Gastrocnemius medialis (tissue), 4 donors: Measurements from ENCODE around the gene PTAFR. TPM values are rescaled to one million over a fixed set of nuclear protein-coding genes. Genes with fewer than 3 reads are reported as not detected.
"Not testable (repeated sequence)": the region's sequence is repeated elsewhere in the genome, so short reads cannot be mapped to it uniquely, and the experiment has no call there.

Experiments used
- ATAC-seq, 2 donors: fragments of 150-250 bp; one replicate each; pipeline ENCODE4 v1.9.1; 2016
- DNase-seq, 2 donors: peaks; one replicate each; pipeline ENCODE4 v3.0.0-alpha.2; 2019
- H3K27ac ChIP-seq, 4 donors: fragments of 200-600 bp; sonication (generic); 1 replicate in 1 of 4; 2 replicates in 3 of 4; pipeline ENCODE4 v1.5.1; 2016 to 2018; ENCODE audit warnings: mild to moderate bottlenecking in 2 of 4, moderate library complexity in 1 of 4
- H3K27me3 ChIP-seq, 3 donors: fragments of 200-600 bp; sonication (generic) in 2 of 3; 1 replicate in 1 of 3; 2 replicates in 2 of 3; pipeline versions ENCODE4 v1.5.1 to v1.6.0; 2016 to 2019; ENCODE audit warnings: mild to moderate bottlenecking in 1 of 3, moderate library complexity in 1 of 3
- H3K36me3 ChIP-seq, 2 donors: fragments of 200-600 bp; sonication (generic) in 1 of 2; one replicate each; pipeline ENCODE4 v1.5.1; 2017 to 2018
- H3K4me1 ChIP-seq, 2 donors: fragments of 200-600 bp; sonication (generic) in 1 of 2; one replicate each; pipeline ENCODE4 v1.5.1; 2016 to 2017; ENCODE audit warnings: mild to moderate bottlenecking in 2 of 2
- H3K4me3 ChIP-seq, 4 donors: fragments of 200-600 bp; sonication (generic) in 3 of 4; 1 replicate in 1 of 4; 2 replicates in 3 of 4; pipeline ENCODE4 v1.5.1; 2016 to 2019; ENCODE audit warnings: mild to moderate bottlenecking in 2 of 4
- H3K9me3 ChIP-seq, 3 donors: fragments of 200-600 bp; sonication (generic) in 2 of 3; 1 replicate in 1 of 3; 2 replicates in 2 of 3; pipeline ENCODE4 v1.5.1; 2016 to 2019
- CTCF ChIP-seq, 5 experiments: fragments of 450-650 bp in 3 of 5; fragments of 200-600 bp in 2 of 5; sonication (generic) in 2 of 5; IDR thresholded peaks in 4 of 5; conservative IDR thresholded peaks in 1 of 5; 1 replicate in 4 of 5; 2 replicates in 1 of 5; pipeline ENCODE4 v1.5.1; 2016 to 2019; ENCODE audit warnings: antibody characterized with exemption in 5 of 5, mild to moderate bottlenecking in 3 of 5, moderate library complexity in 3 of 5
- POLR2A ChIP-seq, 2 donors: fragments of 450-650 bp; IDR thresholded peaks; one replicate each; pipeline ENCODE4 v1.6.1; 2017; ENCODE audit warnings: antibody characterized with exemption in 2 of 2, mild to moderate bottlenecking in 2 of 2, moderate library complexity in 2 of 2
- in situ Hi-C, 4 donors: fragments of 200-750 bp; cut with MboI; loops; one replicate each; pipeline versions ENCODE4 v1.15.0 to v1.8.0; 2017; ENCODE audit warnings: low sequenced_read_pairs in 4 of 4
- intact Hi-C: fragments of 100-400 bp; cut with DNase I; formaldehyde crosslinking; loops from one replicate; pipeline ENCODE4 v1.15.1; 2023; ENCODE audit warnings: low total_unique reads
- total RNA-seq, 4 donors: library from RNA; depleted of rRNA; stranded (reverse); fragments of >200 nt; gene quantifications; one replicate each; pipeline versions ENCODE4 v1.1.0 to v1.2.3, GENCODE V29; 2016

The PTAFR gene
- total RNA-seq, 4 donors from 2014 or later = 0.76 to 1.5 (median 0.97) TPM

- in situ Hi-C loops = no loop called here
Measured at GRCh38 chr1:28141685-28142084, 34.8 kb downstream of the PTAFR start.

GRCh38 chr1:28139866-28140265 lies 36.6 kb downstream of the PTAFR start:
- H3K27ac ChIP-seq, H3K27me3 ChIP-seq, in situ Hi-C loops, intact Hi-C loops, H3K4me3 ChIP-seq, ATAC-seq, H3K4me1 ChIP-seq, H3K9me3 ChIP-seq, DNase-seq, H3K36me3 ChIP-seq: not testable (repeated sequence)

More at GRCh38 chr1:28141685-28142084, 34.8 kb downstream of the PTAFR start:
- Histone ChIP-seq H3K9me3 (no peaks in the 10 kb centered on the region), H3K27me3 (no peaks in the 10 kb centered on the region), H3K4me3 (no peak overlapping the region), H3K4me1 (no peaks in the 10 kb centered on the region), H3K27ac (no peak overlapping the region), H3K36me3 (no peaks in the 10 kb centered on the region)
- intact Hi-C loops = no loop called here
- TF ChIP-seq POLR2A (IDR thresholded peaks at IDR 0.05) (no peak), CTCF (IDR thresholded peaks at IDR 0.05 in 4 of 5, conservative IDR thresholded peaks at IDR 0.05 in 1 of 5) (no peak)
- DNase-seq = no peak
- ATAC-seq = no peak

GRCh38 chr1:28139025-28139712 lies 37.3 kb downstream of the PTAFR start:
- H3K4me1 ChIP-seq = no peaks in the 10 kb centered on the region
- intact Hi-C loops = no loop called here
- no peaks in the 10 kb centered on the region for H3K9me3 ChIP-seq
- no peak overlapping the region for H3K4me3 ChIP-seq
- H3K36me3 ChIP-seq = no peaks in the 10 kb centered on the region
- H3K27ac ChIP-seq = no peak overlapping the region
- in situ Hi-C loops = no loop called here
- no peak for ATAC-seq
- TF ChIP-seq CTCF (IDR thresholded peaks at IDR 0.05 in 4 of 5, conservative IDR thresholded peaks at IDR 0.05 in 1 of 5) (no peak), POLR2A (IDR thresholded peaks at IDR 0.05) (no peak)
- DNase-seq = no peak
- H3K27me3 ChIP-seq = no peaks in the 10 kb centered on the region

- H3K27ac ChIP-seq = no peak overlapping the region
- no peaks in the 10 kb centered on the region for H3K27me3 ChIP-seq
- ATAC-seq (no peak), DNase-seq (no peak)
- H3K4me3 ChIP-seq = no peak overlapping the region
- TF ChIP-seq CTCF (IDR thresholded peaks at IDR 0.05 in 4 of 5, conservative IDR thresholded peaks at IDR 0.05 in 1 of 5) = no peak
- no peaks in the 10 kb centered on the region for H3K36me3 ChIP-seq
- H3K9me3 ChIP-seq = no peaks in the 10 kb centered on the region
- in situ Hi-C loops = no loop called here
- intact Hi-C loops = no loop called here
- no peaks in the 10 kb centered on the region for H3K4me1 ChIP-seq
Measured at GRCh38 chr1:28136922-28137613, 39.4 kb downstream of the PTAFR start.

- Histone ChIP-seq H3K4me3 (no peak overlapping the region), H3K36me3 (no peaks in the 10 kb centered on the region), H3K27me3 (no peaks in the 10 kb centered on the region), H3K4me1 (no peaks in the 10 kb centered on the region), H3K9me3 (no peaks in the 10 kb centered on the region), H3K27ac (no peak overlapping the region)
- ATAC-seq = no peak
- TF ChIP-seq POLR2A (IDR thresholded peaks at IDR 0.05) = no peak
- no peak for TF ChIP-seq CTCF (IDR thresholded peaks at IDR 0.05 in 4 of 5, conservative IDR thresholded peaks at IDR 0.05 in 1 of 5)
- in situ Hi-C loops = no loop called here
- no peak for DNase-seq
- intact Hi-C loops = no loop called here
Measured at GRCh38 chr1:28136169-28136921, 40.1 kb downstream of the PTAFR start.
